HepG2 (cell line): ENCODE measurements around the gene C20orf144. TPM values are rescaled to one million over a fixed set of nuclear protein-coding genes. Genes with fewer than 3 reads are reported as not detected.

Source experiments
- ARNT ChIP-seq: fragments of 450-650 bp; IDR thresholded peaks from 2 replicates; pipeline ENCODE4 v1.6.1; 2017
- MAFF ChIP-seq: IDR thresholded peaks from 2 replicates; pipeline ENCODE4 v1.6.1; 2011; ENCODE audit warnings: low read depth, low read length, improper control_type of control experiment
- NFATC3 ChIP-seq: sonication (generic); formaldehyde crosslinking; IDR thresholded peaks from 2 replicates; pipeline ENCODE4 v1.5.1; 2020; ENCODE audit warnings: mild to moderate bottlenecking, missing genetic modification reagents
- NR0B2 ChIP-seq: sonication (generic); formaldehyde crosslinking; IDR thresholded peaks from 2 replicates; pipeline ENCODE4 v1.4.0; 2020; ENCODE audit warnings: mild to moderate bottlenecking, missing genetic modification reagents
- NRL ChIP-seq: sonication (generic); formaldehyde crosslinking; IDR thresholded peaks from 2 replicates; pipeline ENCODE4 v1.5.0; 2020; ENCODE audit warnings: missing genetic modification reagents, mild to moderate bottlenecking, moderate library complexity, borderline replicate concordance
- PCBP1 ChIP-seq: fragments of 200-400 bp; formaldehyde crosslinking; IDR thresholded peaks from 2 replicates; pipeline ENCODE4 v1.6.1; 2017; ENCODE audit warnings: mild to moderate bottlenecking, low read depth, low read length, borderline replicate concordance
- RXRA ChIP-seq: sonication (generic); formaldehyde crosslinking; IDR thresholded peaks from 2 replicates; pipeline ENCODE4 v1.5.1; 2020; ENCODE audit warnings: missing genetic modification reagents
- SMAD1 ChIP-seq: sonication (generic); formaldehyde crosslinking; IDR thresholded peaks from 2 replicates; pipeline ENCODE4 v1.4.0; 2020; ENCODE audit warnings: missing genetic modification reagents, low read depth, mild to moderate bottlenecking, borderline replicate concordance
- SMAD3 ChIP-seq: sonication (generic); formaldehyde crosslinking; IDR thresholded peaks from 2 replicates; pipeline ENCODE4 v1.4.0; 2020; ENCODE audit warnings: missing genetic modification reagents
- SRSF4 ChIP-seq: fragments of 200-400 bp; formaldehyde crosslinking; IDR thresholded peaks from one replicate; pipeline ENCODE4 v1.6.1; 2018; ENCODE audit warnings: mild to moderate bottlenecking, low read depth, low read length, moderate library complexity; ENCODE audit not compliant: poor library complexity, severe bottlenecking
- TOE1 ChIP-seq: sonication (generic); formaldehyde crosslinking; IDR thresholded peaks from 2 replicates; pipeline ENCODE4 v1.4.0; 2020; ENCODE audit warnings: mild to moderate bottlenecking, missing genetic modification reagents
- TRAFD1 ChIP-seq: sonication (generic); formaldehyde crosslinking; IDR thresholded peaks from 2 replicates; pipeline ENCODE4 v1.5.1; 2020; ENCODE audit warnings: missing genetic modification reagents, mild to moderate bottlenecking, borderline replicate concordance
- ZBTB1 ChIP-seq: sonication (generic); formaldehyde crosslinking; IDR thresholded peaks from 2 replicates; pipeline ENCODE4 v1.4.0; 2020; ENCODE audit warnings: missing genetic modification reagents, borderline replicate concordance
- polyA plus RNA-seq, 8 experiments: library from polyadenylated mRNA; depleted of rRNA in 3 of 8; stranded (reverse) in 7 of 8; unstranded in 1 of 8; fragments of >200 nt; fragmentation: Illumina TruSeq in 4 of 8; extraction: Trizol in 4 of 8; gene quantifications; 2 replicates each; pipeline versions ENCODE4 v1.2.1 to v1.2.3, GENCODE V29; 2011 to 2016; ENCODE audit warnings: low read depth in 4 of 8, missing spikeins in 1 of 8, mixed read lengths in 1 of 8; ENCODE audit not compliant: insufficient read depth in 1 of 8
- total RNA-seq, 5 experiments: library from RNA; depleted of rRNA; stranded (reverse); fragments of >200 nt; fragmentation: Illumina TruSeq; extraction: Trizol; gene quantifications; 2 replicates each; pipeline ENCODE4 v1.2.3, GENCODE V29; 2016; ENCODE audit warnings: low read depth in 1 of 5
- TF ChIP-seq, protein P1 (sequence below): sonication (generic); formaldehyde crosslinking; IDR thresholded peaks from 2 replicates; pipeline ENCODE4 v1.4.0; 2020; ENCODE audit warnings: missing genetic modification reagents
- TF ChIP-seq, protein P2 (sequence below): sonication (generic); formaldehyde crosslinking; IDR thresholded peaks from 2 replicates; pipeline ENCODE4 v1.4.0; 2020; ENCODE audit warnings: missing genetic modification reagents, borderline replicate concordance
- TF ChIP-seq, protein P3 (sequence below): sonication (generic); formaldehyde crosslinking; conservative IDR thresholded peaks from 2 replicates; pipeline ENCODE4 v1.8.0; 2022; ENCODE audit warnings: low read depth, missing genetic modification reagents

C20orf144 gene
- total and polyA plus RNA-seq, 2 of the 13 experiments (the other 11 are each of a cell fraction or from before 2014, with no cell fraction given), result 0.09 to 0.16 TPM

GRCh38 chr20:33674294-33675135 lies 12.4 kb downstream of the C20orf144 start, which contains the start of gene NECAB3 (continued):
- TF ChIP-seq, protein P1, sequence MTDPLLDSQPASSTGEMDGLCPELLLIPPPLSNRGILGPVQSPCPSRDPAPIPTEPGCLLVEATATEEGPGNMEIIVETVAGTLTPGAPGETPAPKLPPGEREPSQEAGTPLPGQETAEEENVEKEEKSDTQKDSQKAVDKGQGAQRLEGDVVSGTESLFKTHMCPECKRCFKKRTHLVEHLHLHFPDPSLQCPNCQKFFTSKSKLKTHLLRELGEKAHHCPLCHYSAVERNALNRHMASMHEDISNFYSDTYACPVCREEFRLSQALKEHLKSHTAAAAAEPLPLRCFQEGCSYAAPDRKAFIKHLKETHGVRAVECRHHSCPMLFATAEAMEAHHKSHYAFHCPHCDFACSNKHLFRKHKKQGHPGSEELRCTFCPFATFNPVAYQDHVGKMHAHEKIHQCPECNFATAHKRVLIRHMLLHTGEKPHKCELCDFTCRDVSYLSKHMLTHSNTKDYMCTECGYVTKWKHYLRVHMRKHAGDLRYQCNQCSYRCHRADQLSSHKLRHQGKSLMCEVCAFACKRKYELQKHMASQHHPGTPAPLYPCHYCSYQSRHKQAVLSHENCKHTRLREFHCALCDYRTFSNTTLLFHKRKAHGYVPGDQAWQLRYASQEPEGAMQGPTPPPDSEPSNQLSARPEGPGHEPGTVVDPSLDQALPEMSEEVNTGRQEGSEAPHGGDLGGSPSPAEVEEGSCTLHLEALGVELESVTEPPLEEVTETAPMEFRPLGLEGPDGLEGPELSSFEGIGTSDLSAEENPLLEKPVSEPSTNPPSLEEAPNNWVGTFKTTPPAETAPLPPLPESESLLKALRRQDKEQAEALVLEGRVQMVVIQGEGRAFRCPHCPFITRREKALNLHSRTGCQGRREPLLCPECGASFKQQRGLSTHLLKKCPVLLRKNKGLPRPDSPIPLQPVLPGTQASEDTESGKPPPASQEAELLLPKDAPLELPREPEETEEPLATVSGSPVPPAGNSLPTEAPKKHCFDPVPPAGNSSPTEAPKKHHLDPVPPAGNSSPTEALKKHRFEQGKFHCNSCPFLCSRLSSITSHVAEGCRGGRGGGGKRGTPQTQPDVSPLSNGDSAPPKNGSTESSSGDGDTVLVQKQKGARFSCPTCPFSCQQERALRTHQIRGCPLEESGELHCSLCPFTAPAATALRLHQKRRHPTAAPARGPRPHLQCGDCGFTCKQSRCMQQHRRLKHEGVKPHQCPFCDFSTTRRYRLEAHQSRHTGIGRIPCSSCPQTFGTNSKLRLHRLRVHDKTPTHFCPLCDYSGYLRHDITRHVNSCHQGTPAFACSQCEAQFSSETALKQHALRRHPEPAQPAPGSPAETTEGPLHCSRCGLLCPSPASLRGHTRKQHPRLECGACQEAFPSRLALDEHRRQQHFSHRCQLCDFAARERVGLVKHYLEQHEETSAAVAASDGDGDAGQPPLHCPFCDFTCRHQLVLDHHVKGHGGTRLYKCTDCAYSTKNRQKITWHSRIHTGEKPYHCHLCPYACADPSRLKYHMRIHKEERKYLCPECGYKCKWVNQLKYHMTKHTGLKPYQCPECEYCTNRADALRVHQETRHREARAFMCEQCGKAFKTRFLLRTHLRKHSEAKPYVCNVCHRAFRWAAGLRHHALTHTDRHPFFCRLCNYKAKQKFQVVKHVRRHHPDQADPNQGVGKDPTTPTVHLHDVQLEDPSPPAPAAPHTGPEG, result peak; percentile 73; the same call in 1 of the 2 replicates
- TF ChIP-seq RXRA (CRISPR knock-in tag) (peak; percentile 54; the same call in 1 of the 2 replicates), ZBTB1 (CRISPR knock-in tag) (peak; percentile 61; the same call in 1 of the 2 replicates), NRL (CRISPR knock-in tag) (peak; percentile 95), SRSF4 (no peak), SMAD3 (CRISPR knock-in tag) (peak; percentile 80; the same call in 1 of the 2 replicates), PCBP1 (0 out of 2 replicates have a peak, but pooled peaks have one; percentile 72), TOE1 (CRISPR knock-in tag) (peak; percentile 87), NFATC3 (peak; percentile 50; the same call in 1 of the 2 replicates), MAFF (no peak), TRAFD1 (peak; percentile 86; the same call in 1 of the 2 replicates), SMAD1 (no peak; the same call in 1 of the 2 replicates), NR0B2 (CRISPR knock-in tag) (0 out of 2 replicates have a peak, but pooled peaks have one; percentile 2), ARNT (no peak)
- TF ChIP-seq, protein P2, sequence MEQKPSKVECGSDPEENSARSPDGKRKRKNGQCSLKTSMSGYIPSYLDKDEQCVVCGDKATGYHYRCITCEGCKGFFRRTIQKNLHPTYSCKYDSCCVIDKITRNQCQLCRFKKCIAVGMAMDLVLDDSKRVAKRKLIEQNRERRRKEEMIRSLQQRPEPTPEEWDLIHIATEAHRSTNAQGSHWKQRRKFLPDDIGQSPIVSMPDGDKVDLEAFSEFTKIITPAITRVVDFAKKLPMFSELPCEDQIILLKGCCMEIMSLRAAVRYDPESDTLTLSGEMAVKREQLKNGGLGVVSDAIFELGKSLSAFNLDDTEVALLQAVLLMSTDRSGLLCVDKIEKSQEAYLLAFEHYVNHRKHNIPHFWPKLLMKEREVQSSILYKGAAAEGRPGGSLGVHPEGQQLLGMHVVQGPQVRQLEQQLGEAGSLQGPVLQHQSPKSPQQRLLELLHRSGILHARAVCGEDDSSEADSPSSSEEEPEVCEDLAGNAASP, result 0 out of 2 replicates have a peak, but pooled peaks have one; percentile 34
- TF ChIP-seq, protein P3, sequence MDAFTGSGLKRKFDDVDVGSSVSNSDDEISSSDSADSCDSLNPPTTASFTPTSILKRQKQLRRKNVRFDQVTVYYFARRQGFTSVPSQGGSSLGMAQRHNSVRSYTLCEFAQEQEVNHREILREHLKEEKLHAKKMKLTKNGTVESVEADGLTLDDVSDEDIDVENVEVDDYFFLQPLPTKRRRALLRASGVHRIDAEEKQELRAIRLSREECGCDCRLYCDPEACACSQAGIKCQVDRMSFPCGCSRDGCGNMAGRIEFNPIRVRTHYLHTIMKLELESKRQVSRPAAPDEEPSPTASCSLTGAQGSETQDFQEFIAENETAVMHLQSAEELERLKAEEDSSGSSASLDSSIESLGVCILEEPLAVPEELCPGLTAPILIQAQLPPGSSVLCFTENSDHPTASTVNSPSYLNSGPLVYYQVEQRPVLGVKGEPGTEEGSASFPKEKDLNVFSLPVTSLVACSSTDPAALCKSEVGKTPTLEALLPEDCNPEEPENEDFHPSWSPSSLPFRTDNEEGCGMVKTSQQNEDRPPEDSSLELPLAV (CRISPR knock-in tag), result 0 out of 2 replicates have a peak, but pooled peaks have one; percentile 41
